Gastrocnemius medialis (tissue), 4 donors: ENCODE data around the gene PRDX5. TPM values are rescaled to one million over a fixed set of nuclear protein-coding genes. Genes with fewer than 3 reads are reported as not detected.
A peak's percentile ranks its signal among the peaks of the same experiment; 100 is the strongest.

Experiments
- ATAC-seq, 2 donors: fragments of 150-250 bp; one replicate each; pipeline ENCODE4 v1.9.1; 2016
- DNase-seq, 2 donors: peaks; one replicate each; pipeline ENCODE4 v3.0.0-alpha.2; 2019
- H3K27ac ChIP-seq, 4 donors: fragments of 200-600 bp; sonication (generic); 1 replicate in 1 of 4; 2 replicates in 3 of 4; pipeline ENCODE4 v1.5.1; 2016 to 2018; ENCODE audit warnings: mild to moderate bottlenecking in 2 of 4, moderate library complexity in 1 of 4
- H3K27me3 ChIP-seq, 3 donors: fragments of 200-600 bp; sonication (generic) in 2 of 3; 1 replicate in 1 of 3; 2 replicates in 2 of 3; pipeline versions ENCODE4 v1.5.1 to v1.6.0; 2016 to 2019; ENCODE audit warnings: mild to moderate bottlenecking in 1 of 3, moderate library complexity in 1 of 3
- H3K36me3 ChIP-seq, 2 donors: fragments of 200-600 bp; sonication (generic) in 1 of 2; one replicate each; pipeline ENCODE4 v1.5.1; 2017 to 2018
- H3K4me1 ChIP-seq, 2 donors: fragments of 200-600 bp; sonication (generic) in 1 of 2; one replicate each; pipeline ENCODE4 v1.5.1; 2016 to 2017; ENCODE audit warnings: mild to moderate bottlenecking in 2 of 2
- H3K4me3 ChIP-seq, 4 donors: fragments of 200-600 bp; sonication (generic) in 3 of 4; 1 replicate in 1 of 4; 2 replicates in 3 of 4; pipeline ENCODE4 v1.5.1; 2016 to 2019; ENCODE audit warnings: mild to moderate bottlenecking in 2 of 4
- H3K9me3 ChIP-seq, 3 donors: fragments of 200-600 bp; sonication (generic) in 2 of 3; 1 replicate in 1 of 3; 2 replicates in 2 of 3; pipeline ENCODE4 v1.5.1; 2016 to 2019
- POLR2A ChIP-seq, 2 donors: fragments of 450-650 bp; IDR thresholded peaks; one replicate each; pipeline ENCODE4 v1.6.1; 2017; ENCODE audit warnings: antibody characterized with exemption in 2 of 2, mild to moderate bottlenecking in 2 of 2, moderate library complexity in 2 of 2
- in situ Hi-C, 4 donors: fragments of 200-750 bp; cut with MboI; loops; one replicate each; pipeline versions ENCODE4 v1.15.0 to v1.8.0; 2017; ENCODE audit warnings: low sequenced_read_pairs in 4 of 4
- intact Hi-C: fragments of 100-400 bp; cut with DNase I; formaldehyde crosslinking; loops from one replicate; pipeline ENCODE4 v1.15.1; 2023; ENCODE audit warnings: low total_unique reads
- total RNA-seq, 4 donors: library from RNA; depleted of rRNA; stranded (reverse); fragments of >200 nt; gene quantifications; one replicate each; pipeline versions ENCODE4 v1.1.0 to v1.2.3, GENCODE V29; 2016
- TF ChIP-seq, protein P1 (sequence below), 5 experiments: fragments of 450-650 bp in 3 of 5; fragments of 200-600 bp in 2 of 5; sonication (generic) in 2 of 5; IDR thresholded peaks in 4 of 5; conservative IDR thresholded peaks in 1 of 5; 1 replicate in 4 of 5; 2 replicates in 1 of 5; pipeline ENCODE4 v1.5.1; 2016 to 2019; ENCODE audit warnings: antibody characterized with exemption in 5 of 5, mild to moderate bottlenecking in 3 of 5, moderate library complexity in 3 of 5

The PRDX5 gene
- total RNA-seq, 4 donors from 2014 or later: 170 to 257 (median 219) TPM

DNA sequence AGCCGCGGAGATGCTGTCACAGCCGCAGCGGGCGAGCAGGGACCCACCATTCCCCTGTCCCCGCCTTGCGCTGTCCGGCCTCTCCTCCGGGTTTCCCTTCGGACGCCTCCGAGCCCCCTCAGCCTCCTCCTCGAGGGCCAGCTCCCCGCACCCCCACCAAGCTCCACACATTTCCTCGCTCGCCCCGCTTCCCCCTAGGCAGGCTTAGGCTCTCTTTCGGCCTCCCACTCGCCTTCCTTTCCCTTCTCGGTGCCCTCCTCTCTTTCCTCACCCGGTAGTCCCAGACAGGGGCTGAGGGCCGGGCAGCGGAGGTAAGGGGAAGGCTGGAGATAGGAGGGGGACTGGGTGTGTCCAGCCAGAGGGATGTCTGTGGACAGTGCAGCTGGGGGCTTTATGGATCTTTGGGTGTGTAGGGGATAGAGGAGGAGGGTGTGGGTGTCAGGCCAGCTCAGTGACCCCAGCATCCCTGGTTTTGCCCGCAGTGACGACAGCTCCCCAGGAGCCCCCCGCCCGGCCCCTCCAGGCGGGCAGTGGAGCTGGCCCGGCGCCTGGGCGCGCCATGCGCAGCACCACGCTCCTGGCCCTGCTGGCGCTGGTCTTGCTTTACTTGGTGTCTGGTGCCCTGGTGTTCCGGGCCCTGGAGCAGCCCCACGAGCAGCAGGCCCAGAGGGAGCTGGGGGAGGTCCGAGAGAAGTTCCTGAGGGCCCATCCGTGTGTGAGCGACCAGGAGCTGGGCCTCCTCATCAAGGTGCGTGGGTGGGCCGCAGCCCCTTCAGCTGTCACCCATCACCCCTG is 25.3 kb upstream of the PRDX5 start:
- Histone ChIP-seq H3K27ac (no peak overlapping the region), H3K4me1 (peaks cover 0 to 6% of the 10 kb centered on the region in 2 donors), H3K36me3 (no peaks in the 10 kb centered on the region), H3K4me3 (peak overlapping the region; percentile 30 to 38 (median 35)), H3K9me3 (no peaks in the 10 kb centered on the region), H3K27me3 (peaks cover 49 to 63% (median 59%) of the 10 kb centered on the region in 3 donors)
- in situ Hi-C loops: no loop called here
- no peak for DNase-seq
- ATAC-seq: no peak
- intact Hi-C loops: no loop called here
- TF ChIP-seq, protein P1, sequence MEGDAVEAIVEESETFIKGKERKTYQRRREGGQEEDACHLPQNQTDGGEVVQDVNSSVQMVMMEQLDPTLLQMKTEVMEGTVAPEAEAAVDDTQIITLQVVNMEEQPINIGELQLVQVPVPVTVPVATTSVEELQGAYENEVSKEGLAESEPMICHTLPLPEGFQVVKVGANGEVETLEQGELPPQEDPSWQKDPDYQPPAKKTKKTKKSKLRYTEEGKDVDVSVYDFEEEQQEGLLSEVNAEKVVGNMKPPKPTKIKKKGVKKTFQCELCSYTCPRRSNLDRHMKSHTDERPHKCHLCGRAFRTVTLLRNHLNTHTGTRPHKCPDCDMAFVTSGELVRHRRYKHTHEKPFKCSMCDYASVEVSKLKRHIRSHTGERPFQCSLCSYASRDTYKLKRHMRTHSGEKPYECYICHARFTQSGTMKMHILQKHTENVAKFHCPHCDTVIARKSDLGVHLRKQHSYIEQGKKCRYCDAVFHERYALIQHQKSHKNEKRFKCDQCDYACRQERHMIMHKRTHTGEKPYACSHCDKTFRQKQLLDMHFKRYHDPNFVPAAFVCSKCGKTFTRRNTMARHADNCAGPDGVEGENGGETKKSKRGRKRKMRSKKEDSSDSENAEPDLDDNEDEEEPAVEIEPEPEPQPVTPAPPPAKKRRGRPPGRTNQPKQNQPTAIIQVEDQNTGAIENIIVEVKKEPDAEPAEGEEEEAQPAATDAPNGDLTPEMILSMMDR (IDR thresholded peaks at IDR 0.05 in 4 of 5, conservative IDR thresholded peaks at IDR 0.05 in 1 of 5): no peak
- no peak for TF ChIP-seq POLR2A (IDR thresholded peaks at IDR 0.05)

- Histone ChIP-seq H3K9me3 (no peaks in the 10 kb centered on the region), H3K36me3 (no peaks in the 10 kb centered on the region), H3K27me3 (peaks cover 67 to 84% (median 80%) of the 10 kb centered on the region in 3 donors), H3K27ac (no peak overlapping the region), H3K4me3 (no peak overlapping the region), H3K4me1 (peaks cover 0 to 10% of the 10 kb centered on the region in 2 donors)
- ATAC-seq: no peak
- TF ChIP-seq POLR2A (IDR thresholded peaks at IDR 0.05): no peak
- TF ChIP-seq, protein P1 (IDR thresholded peaks at IDR 0.05 in 4 of 5, conservative IDR thresholded peaks at IDR 0.05 in 1 of 5): no peak
- in situ Hi-C loops (loop anchor here in 2 of 4 donors (5.0 kb wide), 1 partner anchor 92 kb away; no protein-coding TSS in a partner anchor), intact Hi-C loops (no loop called here)
- DNase-seq: no peak
Observed at GRCh38 chr11:64294774-64295173, 23.1 kb upstream of the PRDX5 start.

DNA sequence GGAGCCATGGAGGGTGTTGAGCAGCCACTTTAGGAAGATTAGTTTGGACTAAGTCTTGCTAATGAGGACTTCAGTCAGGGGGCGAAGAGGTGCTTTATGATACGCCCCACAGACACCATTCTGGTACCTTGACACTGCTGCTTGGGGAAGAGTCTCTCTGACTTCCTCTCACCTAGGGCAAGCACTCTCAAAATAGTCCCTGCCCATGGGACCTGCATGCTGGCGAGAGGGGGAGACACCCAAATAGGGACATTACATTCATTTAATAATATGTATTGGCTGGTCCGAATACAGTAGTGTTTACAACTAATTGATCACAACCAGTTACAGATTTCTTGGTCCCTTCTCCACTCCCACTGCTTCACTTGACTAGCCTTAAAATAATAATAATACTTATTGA is 22.2 kb upstream of the PRDX5 start:
- Histone ChIP-seq H3K9me3 (no peaks in the 10 kb centered on the region), H3K27me3 (peaks cover 77 to 92% (median 89%) of the 10 kb centered on the region in 3 donors), H3K4me3 (no peak overlapping the region), H3K36me3 (no peaks in the 10 kb centered on the region), H3K4me1 (peaks cover 5 to 20% of the 10 kb centered on the region in 2 donors), H3K27ac (no peak overlapping the region)
- in situ Hi-C loops (loop anchor here in 2 of 4 donors (5.0 kb wide), 1 partner anchor 93 kb away; no protein-coding TSS in a partner anchor), intact Hi-C loops (no loop called here)
- TF ChIP-seq, protein P1 (IDR thresholded peaks at IDR 0.05 in 4 of 5, conservative IDR thresholded peaks at IDR 0.05 in 1 of 5): no peak
- no peak for TF ChIP-seq POLR2A (IDR thresholded peaks at IDR 0.05)
- ATAC-seq (no peak), DNase-seq (no peak)

GRCh38 chr11:64296236-64296635 is 21.7 kb upstream of the PRDX5 start:
- no peaks in the 10 kb centered on the region for H3K9me3 ChIP-seq
- ATAC-seq (no peak), DNase-seq (no peak)
- no peaks in the 10 kb centered on the region for H3K36me3 ChIP-seq
- intact Hi-C loops: no loop called here
- H3K27me3 ChIP-seq: peaks cover 82 to 88% (median 85%) of the 10 kb centered on the region in 3 donors
- H3K27ac ChIP-seq: no peak overlapping the region
- in situ Hi-C loops: loop anchor here in 2 of 4 donors (5.0 kb wide), 1 partner anchor 94 kb away; no protein-coding TSS in a partner anchor
- no peak for TF ChIP-seq POLR2A (IDR thresholded peaks at IDR 0.05)
- TF ChIP-seq, protein P1 (IDR thresholded peaks at IDR 0.05 in 4 of 5, conservative IDR thresholded peaks at IDR 0.05 in 1 of 5): no peak
- H3K4me3 ChIP-seq: no peak overlapping the region
- H3K4me1 ChIP-seq: peaks cover 6 to 22% of the 10 kb centered on the region in 2 donors
